Activated T-cell treated with anti-CD3 and anti-CD28 coated beads, Interleukin-2, amount 50 U/mL, for 24 hours (primary cell): Measurements from ENCODE around the gene NEURL3.

Experiments used
- DNase-seq: peaks from one replicate; pipeline ENCODE4 v3.0.0-alpha.2; 2020
- H3K27ac Mint-ChIP-seq: 2 replicates; pipeline ENCODE4 v1.8.0; 2020; ENCODE audit warnings: mild to moderate bottlenecking, mixed read lengths
- H3K27me3 Mint-ChIP-seq: 2 replicates; pipeline ENCODE4 v1.8.0; 2020; ENCODE audit warnings: mixed read lengths
- H3K36me3 Mint-ChIP-seq: 2 replicates; pipeline ENCODE4 v1.8.0; 2020; ENCODE audit warnings: low read depth, mixed read lengths
- H3K4me1 Mint-ChIP-seq: 2 replicates; pipeline ENCODE4 v1.8.0; 2020; ENCODE audit warnings: low read depth, mixed read lengths
- H3K4me3 Mint-ChIP-seq: 2 replicates; pipeline ENCODE4 v1.8.0; 2020; ENCODE audit warnings: mild to moderate bottlenecking, moderate library complexity, mixed read lengths
- H3K9me3 Mint-ChIP-seq: 2 replicates; pipeline ENCODE4 v1.8.0; 2020; ENCODE audit warnings: mixed read lengths

The NEURL3 gene

GRCh38 chr2:96526101-96526591 is 21.0 kb upstream of the NEURL3 start:
- peak overlapping the region; percentile 53 for H3K27ac Mint-ChIP-seq
- no peaks in the 10 kb centered on the region for H3K27me3 Mint-ChIP-seq
- H3K9me3 Mint-ChIP-seq, result no peaks in the 10 kb centered on the region
- no peak for DNase-seq
- peaks cover 91% of the 10 kb centered on the region for H3K4me1 Mint-ChIP-seq
- H3K4me3 Mint-ChIP-seq, result no peak overlapping the region
- no peaks in the 10 kb centered on the region for H3K36me3 Mint-ChIP-seq

GRCh38 chr2:96525211-96525507 is 20.0 kb upstream of the NEURL3 start:
- H3K36me3 Mint-ChIP-seq, result no peaks in the 10 kb centered on the region
- H3K4me1 Mint-ChIP-seq, result peaks cover 84% of the 10 kb centered on the region
- peak overlapping the region; percentile 89 for H3K27ac Mint-ChIP-seq
- DNase-seq, result no peak
- no peaks in the 10 kb centered on the region for H3K9me3 Mint-ChIP-seq
- no peaks in the 10 kb centered on the region for H3K27me3 Mint-ChIP-seq
- H3K4me3 Mint-ChIP-seq, result no peak overlapping the region

GRCh38 chr2:96524482-96525210 is 19.5 kb upstream of the NEURL3 start:
- no peaks in the 10 kb centered on the region for H3K27me3 Mint-ChIP-seq
- H3K9me3 Mint-ChIP-seq, result no peaks in the 10 kb centered on the region
- H3K4me3 Mint-ChIP-seq, result peak overlapping the region; percentile 55
- peaks cover 79% of the 10 kb centered on the region for H3K4me1 Mint-ChIP-seq
- peak overlapping the region; percentile 89 for H3K27ac Mint-ChIP-seq
- DNase-seq, result peak; percentile 39
- no peaks in the 10 kb centered on the region for H3K36me3 Mint-ChIP-seq

- Mint-ChIP-seq H3K36me3 (no peaks in the 10 kb centered on the region), H3K27me3 (no peaks in the 10 kb centered on the region), H3K4me1 (peaks cover 72% of the 10 kb centered on the region), H3K9me3 (no peaks in the 10 kb centered on the region), H3K4me3 (peak overlapping the region; percentile 55), H3K27ac (peak overlapping the region; percentile 89)
- DNase-seq, result no peak
These were observed 18.7 kb upstream of the NEURL3 start for GRCh38 chr2:96523659-96524481.

GRCh38 chr2:96522304-96523203 is 17.4 kb upstream of the NEURL3 start:
- Mint-ChIP-seq H3K27me3 (no peaks in the 10 kb centered on the region), H3K27ac (no peak overlapping the region), H3K4me1 (peaks cover 59% of the 10 kb centered on the region), H3K36me3 (no peaks in the 10 kb centered on the region), H3K4me3 (no peak overlapping the region), H3K9me3 (peaks cover 2% of the 10 kb centered on the region)
- DNase-seq, result no peak

- no peak overlapping the region for H3K4me3 Mint-ChIP-seq
- no peaks in the 10 kb centered on the region for H3K27me3 Mint-ChIP-seq
- no peak for DNase-seq
- H3K27ac Mint-ChIP-seq, result no peak overlapping the region
- no peaks in the 10 kb centered on the region for H3K36me3 Mint-ChIP-seq
- peaks cover 49% of the 10 kb centered on the region for H3K4me1 Mint-ChIP-seq
- H3K9me3 Mint-ChIP-seq, result peaks cover 11% of the 10 kb centered on the region
These were observed 16.1 kb upstream of the NEURL3 start for GRCh38 chr2:96521219-96521618.

- DNase-seq, result no peak
- Mint-ChIP-seq H3K9me3 (peaks cover 12% of the 10 kb centered on the region), H3K27me3 (no peaks in the 10 kb centered on the region), H3K4me1 (peaks cover 44% of the 10 kb centered on the region), H3K4me3 (no peak overlapping the region), H3K36me3 (no peaks in the 10 kb centered on the region), H3K27ac (no peak overlapping the region)
These were observed 15.5 kb upstream of the NEURL3 start for GRCh38 chr2:96520697-96521096.

GRCh38 chr2:96520231-96520630 is 15.1 kb upstream of the NEURL3 start:
- Mint-ChIP-seq H3K27ac (no peak overlapping the region), H3K4me1 (peaks cover 39% of the 10 kb centered on the region), H3K9me3 (peaks cover 12% of the 10 kb centered on the region), H3K4me3 (no peak overlapping the region), H3K36me3 (no peaks in the 10 kb centered on the region), H3K27me3 (no peaks in the 10 kb centered on the region)
- no peak for DNase-seq

GRCh38 chr2:96517079-96517478 is 11.9 kb upstream of the NEURL3 start:
- Mint-ChIP-seq H3K4me3 (no peak overlapping the region), H3K9me3 (peaks cover 12% of the 10 kb centered on the region), H3K36me3 (no peaks in the 10 kb centered on the region), H3K27ac (no peak overlapping the region), H3K27me3 (no peaks in the 10 kb centered on the region), H3K4me1 (peaks cover 9% of the 10 kb centered on the region)
- no peak for DNase-seq

GRCh38 chr2:96514521-96514920 is 9.4 kb upstream of the NEURL3 start:
- Mint-ChIP-seq H3K27me3 (peaks cover 8% of the 10 kb centered on the region), H3K36me3 (no peaks in the 10 kb centered on the region), H3K9me3 (peaks cover 12% of the 10 kb centered on the region), H3K4me3 (no peak overlapping the region), H3K4me1 (peaks cover 8% of the 10 kb centered on the region), H3K27ac (no peak overlapping the region)
- no peak for DNase-seq

GRCh38 chr2:96512341-96512740 is 7.2 kb upstream of the NEURL3 start:
- Mint-ChIP-seq H3K27ac (no peak overlapping the region), H3K27me3 (peaks cover 14% of the 10 kb centered on the region), H3K4me1 (peaks cover 20% of the 10 kb centered on the region), H3K4me3 (no peak overlapping the region), H3K36me3 (no peaks in the 10 kb centered on the region), H3K9me3 (peaks cover 8% of the 10 kb centered on the region)
- DNase-seq, result no peak

GRCh38 chr2:96511851-96512250 is 6.7 kb upstream of the NEURL3 start:
- Mint-ChIP-seq H3K9me3 (peaks cover 4% of the 10 kb centered on the region), H3K4me1 (peaks cover 20% of the 10 kb centered on the region), H3K27me3 (peaks cover 14% of the 10 kb centered on the region), H3K36me3 (no peaks in the 10 kb centered on the region), H3K4me3 (no peak overlapping the region), H3K27ac (no peak overlapping the region)
- DNase-seq, result no peak

GRCh38 chr2:96510931-96511595 is 5.9 kb upstream of the NEURL3 start:
- no peak for DNase-seq
- no peaks in the 10 kb centered on the region for H3K36me3 Mint-ChIP-seq
- no peaks in the 10 kb centered on the region for H3K9me3 Mint-ChIP-seq
- peaks cover 14% of the 10 kb centered on the region for H3K27me3 Mint-ChIP-seq
- no peak overlapping the region for H3K27ac Mint-ChIP-seq
- peaks cover 20% of the 10 kb centered on the region for H3K4me1 Mint-ChIP-seq
- H3K4me3 Mint-ChIP-seq, result no peak overlapping the region

- Mint-ChIP-seq H3K9me3 (no peaks in the 10 kb centered on the region), H3K27ac (no peak overlapping the region), H3K27me3 (peaks cover 14% of the 10 kb centered on the region), H3K36me3 (no peaks in the 10 kb centered on the region), H3K4me1 (peaks cover 20% of the 10 kb centered on the region), H3K4me3 (no peak overlapping the region)
- DNase-seq, result no peak
These were observed 4.7 kb upstream of the NEURL3 start for GRCh38 chr2:96509847-96510230.
